Putamen (tissue), 1 donor: ENCODE measurements around the gene SUGCT.

Experiments used
- DNase-seq: peaks from one replicate; pipeline ENCODE4 v3.0.0-alpha.2; 2016; ENCODE audit warnings: low spot score

The SUGCT gene

DNA sequence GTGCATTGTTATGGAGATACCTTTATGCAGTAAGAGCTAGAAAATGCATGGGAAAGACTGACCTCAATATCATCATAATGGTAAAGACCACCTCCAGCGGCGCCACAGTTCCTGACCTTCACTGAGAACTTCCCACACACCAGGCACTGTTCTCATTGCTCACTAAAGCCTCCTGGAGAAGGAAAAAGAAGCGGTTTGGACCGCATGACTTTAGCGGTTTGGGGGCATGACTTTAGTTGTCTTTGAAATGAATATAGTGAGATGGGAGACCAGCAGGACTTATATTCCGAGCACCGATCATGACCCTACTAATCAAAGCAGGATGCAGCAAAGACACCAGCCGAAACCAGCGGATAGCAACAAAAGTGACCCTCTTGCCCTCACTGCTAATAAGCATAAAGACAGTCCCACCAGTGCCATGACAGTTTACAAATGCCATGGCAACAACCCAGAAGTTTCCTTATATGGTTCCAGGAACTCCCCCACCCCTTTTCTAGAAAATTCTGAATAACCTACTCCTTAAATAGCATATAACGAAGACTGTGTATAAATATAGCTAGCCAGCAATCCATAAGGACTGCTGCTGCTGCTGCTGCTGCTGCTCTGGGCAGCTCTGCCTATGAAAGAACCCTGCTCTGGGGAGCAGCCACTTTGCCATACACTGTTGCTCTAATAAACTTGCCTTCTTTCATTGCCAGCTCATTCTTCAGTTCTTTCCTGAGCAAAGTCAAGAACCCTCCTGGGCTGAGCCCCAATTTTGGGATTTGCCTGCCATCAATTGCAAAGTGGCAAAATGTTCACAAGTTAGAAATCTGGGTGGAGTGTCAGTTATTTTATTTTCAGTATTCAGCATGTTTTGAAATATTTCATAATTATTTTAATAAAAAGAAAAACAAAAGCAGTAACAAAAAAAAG lies 694.1 kb downstream of the SUGCT start:
- no peak for DNase-seq

DNA sequence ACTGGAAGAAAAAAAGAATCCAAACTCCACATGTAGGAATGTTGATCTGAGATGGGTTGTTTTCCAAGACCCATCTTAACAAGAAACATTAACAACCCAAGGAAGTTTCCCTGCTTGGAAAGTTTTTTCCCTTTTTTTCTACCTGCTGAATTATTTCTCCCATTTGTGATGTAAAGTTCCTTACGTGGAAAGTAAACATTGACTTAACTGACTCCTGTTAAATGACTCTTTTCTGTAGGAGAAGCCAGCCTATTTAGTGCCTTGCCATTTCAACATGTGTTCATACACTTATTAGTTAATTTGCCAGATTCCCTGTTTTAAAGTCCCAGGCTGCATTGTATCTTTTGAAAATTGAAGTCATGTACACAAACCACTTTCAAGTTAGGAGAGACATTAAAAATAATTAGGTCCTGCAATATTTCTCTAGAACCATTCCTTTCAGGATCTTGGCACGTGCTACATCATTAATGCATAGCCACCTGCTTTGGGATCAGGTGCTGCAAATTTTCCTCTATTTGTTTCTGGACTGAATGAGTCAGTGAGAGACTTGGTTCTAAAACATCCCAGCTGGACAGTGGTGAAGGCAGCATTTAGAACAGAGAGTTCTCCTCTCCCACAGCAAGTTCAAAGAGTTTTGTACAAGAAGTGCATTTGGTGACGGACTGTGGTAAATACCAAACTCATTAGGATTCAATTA lies 698.5 kb downstream of the SUGCT start:
- no peak for DNase-seq

DNA sequence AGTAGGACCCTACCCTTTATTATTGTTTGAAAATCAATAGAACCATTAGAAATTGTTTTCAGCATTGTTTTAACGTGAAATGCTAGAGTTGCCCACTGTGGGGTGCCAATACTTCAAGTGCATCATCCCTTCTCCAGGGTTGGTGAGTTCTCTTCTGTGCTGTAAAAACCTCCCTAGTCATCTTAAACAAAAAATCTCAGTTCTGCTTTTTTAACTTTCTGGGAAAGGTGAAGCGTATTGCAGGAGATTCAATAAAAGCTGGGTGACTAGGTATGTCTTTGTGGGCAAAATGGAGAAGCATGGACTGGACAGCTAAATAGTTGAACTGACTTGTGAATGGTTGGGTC lies 699.1 kb downstream of the SUGCT start:
- DNase-seq: no peak

DNA sequence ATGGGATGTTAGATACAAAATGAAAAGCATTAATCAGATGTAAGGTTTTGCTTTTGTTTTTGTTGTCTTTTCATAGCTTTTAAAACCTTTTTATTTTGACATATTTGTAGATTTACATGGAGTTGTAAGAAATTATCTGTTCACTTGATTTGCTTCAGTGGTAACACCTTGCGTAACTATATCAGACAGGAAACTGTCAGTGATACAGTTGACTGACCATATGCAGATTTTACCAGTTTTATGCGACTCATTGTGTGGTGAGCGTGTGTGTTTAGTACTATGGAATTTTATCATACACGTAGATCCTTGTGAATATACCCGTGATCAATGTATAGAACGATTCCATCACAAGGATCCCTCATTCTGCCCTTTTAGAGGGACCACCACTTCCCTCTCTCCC lies 701.4 kb downstream of the SUGCT start:
- no peak for DNase-seq

DNA sequence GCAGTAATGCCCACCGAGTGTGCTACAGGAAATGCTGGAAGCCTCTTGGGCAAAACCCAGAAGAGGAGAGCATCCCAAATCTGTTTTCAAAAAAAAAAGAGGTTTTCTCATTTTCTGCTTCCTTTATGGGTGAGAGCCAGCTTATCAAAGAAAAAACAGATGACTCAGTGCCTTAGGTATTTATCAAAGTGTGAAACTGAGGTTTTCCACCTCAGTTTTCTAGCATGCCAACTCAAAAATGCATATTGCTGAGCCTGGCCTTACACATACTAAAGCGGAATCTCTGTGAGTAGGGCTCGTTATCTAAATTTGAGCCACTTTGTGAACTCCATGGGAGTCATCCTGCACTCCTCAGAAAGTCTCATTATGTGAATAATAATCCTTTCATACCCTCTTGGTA lies 705.1 kb downstream of the SUGCT start:
- DNase-seq: no peak

DNA sequence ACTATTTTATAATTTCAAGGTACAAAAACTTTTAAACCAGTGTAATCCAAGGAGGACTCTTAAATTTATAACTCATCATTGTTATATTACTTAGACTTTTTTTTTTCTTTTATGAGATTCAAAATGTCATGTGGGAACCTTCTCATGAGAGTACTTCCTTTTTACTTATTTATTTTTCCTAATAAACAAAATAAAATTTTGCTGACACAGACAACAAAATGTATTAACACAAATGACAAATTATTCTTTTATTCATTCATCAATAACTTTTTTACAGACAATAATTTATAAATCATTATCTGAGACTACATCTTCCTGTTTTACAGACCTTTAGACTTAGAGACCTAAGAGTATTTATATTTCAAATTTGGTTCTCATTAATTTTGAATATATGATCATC lies 706.2 kb downstream of the SUGCT start:
- DNase-seq: no peak

DNA sequence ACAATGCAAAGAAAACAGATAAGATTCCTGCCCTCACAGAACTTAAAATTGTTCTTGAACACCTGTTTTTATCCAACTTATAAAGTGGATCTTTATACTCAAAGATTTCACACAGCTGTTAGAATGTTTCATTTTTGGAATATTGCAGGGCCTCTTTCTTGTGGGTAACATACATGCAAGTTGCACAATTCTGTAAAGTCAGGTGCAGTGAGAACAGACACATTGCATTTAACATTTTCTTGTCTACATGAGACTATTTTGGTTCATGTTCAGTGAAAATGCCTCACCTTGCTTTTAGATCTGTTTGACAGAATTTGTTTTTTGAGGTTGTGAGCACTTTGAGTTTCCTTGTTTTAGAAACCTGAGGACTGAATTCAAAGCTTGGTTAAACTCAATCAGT lies 707.8 kb downstream of the SUGCT start:
- DNase-seq: no peak

DNA sequence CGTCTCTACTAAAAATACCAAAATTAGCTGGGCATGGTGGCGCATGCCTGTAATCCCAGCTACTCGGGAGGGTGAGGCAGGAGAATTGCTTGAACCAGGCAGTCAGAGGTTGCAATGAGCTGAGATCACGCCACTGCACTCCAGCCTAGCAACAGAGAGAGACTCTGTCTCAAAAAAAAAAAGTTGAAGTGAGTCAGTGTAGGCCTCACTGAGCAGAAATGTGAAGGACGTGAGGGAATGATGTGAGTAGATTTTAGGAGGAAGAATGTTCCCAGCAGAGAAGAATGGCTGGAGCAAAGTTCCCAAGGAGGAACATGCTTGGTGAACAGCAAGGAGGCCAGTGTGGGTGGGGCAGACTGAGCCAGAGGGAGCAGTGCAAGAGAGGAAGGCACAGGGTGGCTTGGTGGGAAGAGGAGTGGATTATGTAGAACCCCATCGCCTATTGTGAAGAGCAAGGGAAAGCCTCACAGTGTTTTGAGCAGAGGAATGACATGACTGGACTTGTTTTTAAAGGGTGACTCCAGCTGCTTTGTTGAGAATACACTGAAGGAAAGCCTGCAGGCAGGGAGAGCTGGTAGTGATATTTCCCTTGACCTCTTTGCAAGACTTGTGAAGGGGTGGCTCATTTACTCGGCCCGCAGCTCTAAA lies 708.7 kb downstream of the SUGCT start:
- no peak for DNase-seq

DNA sequence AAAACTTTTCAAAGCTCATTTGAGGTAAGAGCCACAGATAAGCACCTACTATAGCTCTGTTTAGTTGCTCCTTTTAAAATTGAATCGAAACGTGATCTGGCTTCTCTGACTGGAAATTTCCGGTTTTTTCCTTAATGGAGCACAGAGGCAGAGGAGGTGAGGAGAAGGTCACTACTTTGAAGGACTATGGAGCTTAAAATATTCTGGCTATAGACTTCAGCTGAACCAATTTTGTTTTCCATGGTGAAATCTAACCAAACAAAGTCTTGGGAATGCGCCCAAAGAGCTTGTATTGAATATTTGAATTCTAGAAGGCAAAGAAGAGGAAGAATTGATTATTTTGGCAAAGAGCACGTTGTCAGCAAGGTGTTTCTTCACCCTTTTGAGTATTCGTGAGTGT lies 711.1 kb downstream of the SUGCT start:
- DNase-seq: no peak

DNA sequence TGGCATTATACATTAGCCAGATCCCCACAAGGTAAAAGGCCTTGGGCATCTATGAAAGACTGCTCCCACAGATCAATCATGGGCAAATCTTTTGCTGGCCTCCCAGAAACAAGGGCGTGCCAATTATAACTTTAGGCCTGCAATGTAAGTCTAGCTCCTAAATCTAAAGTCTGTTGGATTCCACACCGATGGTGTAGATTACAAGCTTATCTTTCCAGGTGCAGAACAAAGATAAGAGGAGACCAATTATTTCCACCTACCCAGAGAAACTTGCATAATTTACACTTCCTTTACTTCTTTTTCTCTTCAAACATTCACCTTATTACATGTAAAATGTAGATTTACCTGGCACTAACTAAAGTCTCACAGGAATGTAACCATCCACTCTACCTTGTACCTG lies 713.1 kb downstream of the SUGCT start:
- no peak for DNase-seq

DNA sequence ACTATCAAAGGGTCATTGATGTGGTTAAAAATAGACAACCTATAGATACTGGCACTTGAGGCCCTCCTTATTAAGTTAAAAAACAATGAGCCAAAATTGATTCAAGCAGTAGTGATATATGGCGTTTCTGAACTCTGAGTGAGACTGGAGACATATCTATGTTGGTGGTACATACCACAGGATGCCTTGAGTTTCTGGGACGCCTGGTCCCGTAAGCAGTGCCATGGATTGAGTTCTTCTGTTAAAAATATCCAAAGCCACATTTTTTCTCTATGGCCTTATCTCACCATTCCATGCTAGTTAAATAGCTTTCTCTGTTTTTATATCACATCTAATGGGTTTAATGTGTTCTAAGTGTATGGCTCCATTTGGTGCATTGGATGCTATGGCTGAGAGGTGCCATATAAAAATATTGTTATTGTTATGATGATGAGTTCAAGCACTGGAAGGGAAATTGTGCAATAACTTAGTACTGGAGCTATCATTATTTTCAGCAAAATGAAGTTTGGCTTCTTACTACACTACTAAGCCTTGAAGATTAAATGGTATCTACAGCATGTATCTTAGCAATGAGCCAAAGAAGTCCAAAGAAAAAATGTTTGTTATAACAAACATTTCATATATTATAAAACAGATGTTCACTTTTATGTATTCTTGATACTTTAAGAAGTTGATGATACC lies 713.9 kb downstream of the SUGCT start:
- DNase-seq: no peak

DNA sequence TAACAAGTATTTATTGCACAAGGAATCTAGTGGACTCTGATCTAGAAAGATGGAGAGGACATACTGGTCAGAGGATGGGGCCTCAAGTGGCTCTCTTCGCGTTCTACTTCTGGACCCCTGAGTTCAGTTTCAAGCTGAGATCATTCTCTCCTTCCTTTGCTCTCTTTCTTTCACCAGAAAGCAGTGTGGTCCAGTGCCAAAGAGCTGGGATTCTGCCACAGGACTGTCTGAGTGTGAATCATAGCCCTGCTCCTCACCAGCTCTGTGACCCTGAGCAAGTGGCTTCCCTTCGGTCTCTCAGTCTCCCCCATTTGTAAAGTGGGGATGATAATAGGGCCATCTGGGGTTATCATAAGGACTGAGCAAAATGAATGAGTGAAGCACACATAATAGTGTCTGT lies 715.2 kb downstream of the SUGCT start:
- DNase-seq: no peak

DNA sequence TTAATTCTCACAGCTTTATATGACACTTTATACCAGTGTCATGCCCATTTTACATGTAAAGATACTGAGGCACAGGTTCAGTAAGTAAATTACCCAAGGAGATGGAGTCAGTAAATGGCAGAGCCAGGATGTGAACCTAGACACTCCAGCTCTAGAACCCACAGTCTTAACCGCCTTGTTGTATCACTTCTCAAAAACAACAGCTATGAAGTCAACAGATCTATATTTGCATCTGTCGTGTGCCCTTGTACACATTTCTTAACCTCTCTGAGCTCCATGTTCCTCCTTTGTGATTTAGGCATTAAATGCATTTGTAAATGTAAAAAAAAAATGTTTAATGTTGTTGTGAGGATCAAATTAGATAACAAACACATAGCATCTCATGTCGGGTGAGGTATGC lies 716.2 kb downstream of the SUGCT start:
- DNase-seq: no peak

DNA sequence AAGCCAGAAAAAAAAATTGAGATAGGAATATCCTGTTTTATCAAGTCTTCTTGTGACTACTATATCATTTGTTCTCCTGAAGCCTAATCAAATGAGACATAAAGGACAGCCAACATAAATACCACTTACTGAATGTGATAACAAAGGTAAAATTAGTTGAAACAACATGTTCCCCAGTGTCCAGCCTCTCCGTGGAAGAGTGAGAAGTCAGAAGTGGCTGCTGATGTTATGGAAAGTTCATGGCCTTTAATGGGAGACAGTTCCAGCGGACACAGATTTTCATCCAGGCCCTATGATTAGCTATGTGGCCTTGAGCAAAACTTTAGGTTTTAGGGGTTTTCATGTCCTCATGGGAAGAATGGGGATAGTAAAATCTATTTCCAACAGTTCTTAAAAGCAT lies 724.3 kb downstream of the SUGCT start:
- no peak for DNase-seq

DNA sequence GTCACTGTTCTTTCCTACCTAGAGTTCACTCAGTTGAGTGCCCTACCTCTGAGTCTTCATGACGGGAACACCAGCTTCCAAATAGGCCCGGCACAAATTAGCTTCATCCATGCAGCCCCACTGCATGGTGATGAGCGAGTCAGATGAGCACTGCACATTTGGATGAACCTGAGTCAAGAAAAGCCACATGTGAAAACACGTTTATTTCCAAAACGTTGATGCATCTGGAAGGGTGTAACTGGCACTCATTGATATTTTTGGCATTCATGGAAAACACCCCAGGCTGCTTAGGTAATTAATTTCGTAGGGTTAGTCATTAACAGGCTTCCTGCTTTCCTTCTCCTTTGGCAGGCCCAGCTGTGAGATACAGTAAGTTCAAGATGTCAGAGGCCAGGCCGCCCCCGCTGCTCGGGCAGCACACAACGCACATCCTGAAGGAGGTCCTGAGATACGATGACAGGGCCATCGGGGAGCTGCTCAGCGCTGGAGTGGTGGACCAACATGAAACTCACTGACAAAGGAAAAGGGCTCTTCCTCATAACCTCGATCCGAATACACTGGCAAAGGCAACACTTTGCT lies 725.2 kb downstream of the SUGCT start:
- DNase-seq: no peak

DNA sequence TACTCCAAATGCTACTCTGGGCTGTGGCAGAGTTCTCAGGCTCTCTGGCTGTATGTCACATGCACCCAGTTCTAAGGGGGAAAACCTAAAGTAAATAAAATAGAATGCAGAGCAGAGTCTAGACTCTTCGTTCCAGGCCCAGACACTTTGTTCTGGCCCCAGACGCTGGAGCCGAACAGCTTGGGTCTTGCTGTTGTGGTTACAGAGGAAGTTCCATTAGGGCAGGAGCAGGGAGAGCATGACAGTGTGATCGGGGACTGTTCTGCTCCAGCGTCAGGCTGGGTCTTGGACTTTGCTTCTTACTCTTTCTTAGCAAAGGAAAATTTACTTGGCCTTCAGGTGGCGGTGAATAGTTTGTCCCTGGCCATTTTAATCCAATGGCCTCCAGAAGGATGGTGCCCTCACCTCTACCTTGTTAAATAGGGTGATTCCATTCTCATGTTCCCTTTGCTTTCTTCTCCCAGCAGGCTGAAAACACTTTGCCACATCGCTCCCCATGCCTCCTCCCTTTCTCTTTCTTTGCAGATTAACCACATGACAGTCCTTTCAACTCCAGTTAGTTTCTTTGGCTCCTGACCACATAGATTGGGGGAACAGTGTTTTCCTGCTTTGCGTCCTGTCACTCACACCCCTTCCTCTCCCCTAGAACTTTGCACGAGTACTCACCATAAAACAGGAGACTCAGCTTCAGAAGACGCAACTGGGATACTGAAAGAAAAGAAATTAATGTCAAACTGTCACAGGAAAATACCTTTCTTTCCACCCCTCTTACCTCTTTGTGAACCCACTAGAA lies 730.8 kb downstream of the SUGCT start:
- DNase-seq: no peak

DNA sequence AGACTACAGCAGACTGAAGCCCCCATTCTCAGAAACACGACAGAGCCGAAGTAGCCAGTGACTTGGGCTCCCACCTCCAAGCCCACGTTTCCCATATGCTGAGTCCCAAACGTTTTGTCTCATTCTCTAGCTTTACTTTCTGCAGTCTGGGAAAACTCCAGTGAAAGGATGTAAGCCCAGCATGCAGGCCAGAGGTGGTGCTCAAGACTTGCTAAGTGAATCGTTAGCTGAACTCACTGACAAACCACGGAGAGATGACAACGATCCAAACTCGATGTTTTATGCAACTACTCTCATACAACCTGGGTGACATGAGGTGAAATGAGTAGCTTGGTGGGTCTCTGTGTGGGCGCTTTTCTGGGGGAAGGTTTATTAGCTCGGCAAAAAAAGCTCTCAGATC lies 731.8 kb downstream of the SUGCT start:
- DNase-seq: peak; percentile 21

DNA sequence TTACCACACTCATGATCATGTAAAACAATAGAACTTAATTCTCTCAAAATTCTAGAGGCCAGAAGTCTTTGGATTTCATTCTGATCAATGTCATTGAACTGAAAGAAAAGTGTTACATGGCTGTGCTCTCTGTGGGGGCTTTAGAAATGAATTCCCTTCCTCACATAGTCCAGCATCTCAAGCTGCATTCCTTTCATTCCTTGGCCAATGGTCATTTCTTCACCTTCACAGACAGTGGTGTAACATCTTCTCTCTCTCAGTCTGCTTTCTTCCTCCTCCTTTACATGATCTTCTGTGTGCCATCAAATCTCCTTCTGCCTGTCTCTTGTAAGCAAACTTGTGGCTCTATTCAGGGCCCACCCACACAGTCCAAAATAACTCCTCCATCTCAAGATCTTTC lies 735.3 kb downstream of the SUGCT start:
- no peak for DNase-seq

DNA sequence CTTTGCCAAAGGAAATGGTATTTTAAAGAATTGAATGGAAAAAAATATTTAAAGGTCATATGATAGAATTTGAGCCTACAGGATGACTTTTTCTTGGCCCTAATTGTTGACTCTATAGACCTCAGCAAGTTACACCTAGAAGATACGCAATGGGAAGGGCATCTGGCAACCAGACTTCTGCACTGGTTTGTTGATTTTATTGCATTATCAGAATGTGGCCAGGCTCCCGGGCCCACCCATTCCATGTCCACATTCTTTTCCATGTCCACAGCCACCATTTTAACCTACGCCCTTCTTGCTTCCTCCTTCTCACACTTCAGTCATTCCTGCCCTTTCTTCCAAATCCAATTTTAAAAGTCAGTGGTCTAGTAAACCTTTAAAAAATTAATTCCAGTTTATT lies 738.4 kb downstream of the SUGCT start:
- no peak for DNase-seq

DNA sequence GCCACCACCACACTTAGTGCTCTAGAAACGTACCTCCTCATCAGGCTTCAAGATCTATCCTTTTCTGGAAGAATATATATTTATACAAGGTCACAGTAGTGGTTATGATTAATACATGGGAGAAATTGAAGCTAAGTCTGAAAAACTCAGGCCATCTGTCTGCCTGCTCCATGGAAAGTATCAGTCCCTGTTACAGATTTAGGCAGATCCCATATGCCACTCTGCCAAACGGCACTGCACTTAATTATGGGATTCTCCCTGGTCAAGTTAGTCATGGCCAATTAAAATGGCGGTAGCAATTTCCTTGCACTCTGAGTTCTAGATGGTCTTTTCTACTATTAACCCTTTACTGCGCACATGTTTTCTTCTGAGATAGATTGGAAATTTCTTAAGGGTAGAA lies 740.0 kb downstream of the SUGCT start:
- DNase-seq: no peak

DNA sequence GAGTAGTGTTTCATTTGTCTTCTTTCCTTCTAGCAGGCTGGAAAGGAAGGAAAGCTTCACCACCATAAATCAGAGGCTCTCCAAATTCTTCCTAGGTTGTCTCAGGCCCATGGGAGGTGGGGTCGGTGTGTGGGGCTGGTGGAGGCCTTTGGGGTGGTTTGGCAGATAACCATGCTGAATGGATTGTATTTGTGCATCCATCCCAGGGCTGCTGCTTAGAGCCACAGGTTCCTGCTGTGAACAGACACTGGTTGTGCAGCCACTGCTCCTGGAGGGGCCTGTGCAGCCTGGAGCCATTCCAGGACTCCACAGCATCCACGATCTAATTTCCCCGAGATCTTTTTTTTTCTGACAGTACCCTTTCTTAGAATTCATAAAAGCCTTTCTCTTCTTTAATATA lies 741.8 kb downstream of the SUGCT start:
- DNase-seq: no peak
